Coronary artery (tissue), 2 donors: ENCODE results near the gene SNX24.
"Not testable (repeated sequence)": the region's sequence is repeated elsewhere in the genome, so short reads cannot be mapped to it uniquely, and the experiment has no call there.

Experiments used
- DNase-seq: peaks from one replicate; pipeline ENCODE4 v3.0.0-alpha.2; 2017; ENCODE audit warnings: low spot score
- H3K27ac ChIP-seq, 2 donors: fragments of 200-600 bp; sonication (generic); one replicate each; pipeline ENCODE4 v1.5.1; 2016 to 2019
- H3K4me3 ChIP-seq: fragments of 200-600 bp; sonication (generic); 2 replicates; pipeline ENCODE4 v1.5.1; 2016; ENCODE audit warnings: mild to moderate bottlenecking, moderate library complexity
- TF ChIP-seq, protein P1 (sequence below): fragments of 200-600 bp; sonication (generic); IDR thresholded peaks from one replicate; pipeline ENCODE4 v1.5.1; 2019; ENCODE audit warnings: antibody characterized with exemption

SNX24 gene

DNA sequence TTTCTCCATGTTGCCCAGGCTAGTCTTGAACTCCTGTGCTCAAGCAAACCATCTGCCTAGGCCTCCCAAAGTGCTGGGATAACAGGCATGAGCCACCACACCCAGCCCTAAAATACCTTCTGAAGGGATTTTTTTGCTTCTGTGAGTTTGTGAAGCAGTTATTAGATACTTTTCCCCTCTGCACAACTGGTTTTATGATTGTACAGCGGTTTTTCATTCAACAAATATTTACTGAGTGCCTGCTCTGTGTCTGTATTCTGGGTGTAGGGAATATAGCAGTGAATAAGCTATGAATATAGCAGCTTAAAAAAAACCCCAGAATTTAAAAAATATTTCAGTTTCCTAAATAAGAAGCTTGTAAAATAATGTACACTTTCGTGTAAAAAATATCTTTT is 2.3 kb downstream of the SNX24 start:
- H3K27ac ChIP-seq: peak overlapping the region in 1 of 2 donors; percentile 13
- DNase-seq: no peak
- TF ChIP-seq, protein P1, sequence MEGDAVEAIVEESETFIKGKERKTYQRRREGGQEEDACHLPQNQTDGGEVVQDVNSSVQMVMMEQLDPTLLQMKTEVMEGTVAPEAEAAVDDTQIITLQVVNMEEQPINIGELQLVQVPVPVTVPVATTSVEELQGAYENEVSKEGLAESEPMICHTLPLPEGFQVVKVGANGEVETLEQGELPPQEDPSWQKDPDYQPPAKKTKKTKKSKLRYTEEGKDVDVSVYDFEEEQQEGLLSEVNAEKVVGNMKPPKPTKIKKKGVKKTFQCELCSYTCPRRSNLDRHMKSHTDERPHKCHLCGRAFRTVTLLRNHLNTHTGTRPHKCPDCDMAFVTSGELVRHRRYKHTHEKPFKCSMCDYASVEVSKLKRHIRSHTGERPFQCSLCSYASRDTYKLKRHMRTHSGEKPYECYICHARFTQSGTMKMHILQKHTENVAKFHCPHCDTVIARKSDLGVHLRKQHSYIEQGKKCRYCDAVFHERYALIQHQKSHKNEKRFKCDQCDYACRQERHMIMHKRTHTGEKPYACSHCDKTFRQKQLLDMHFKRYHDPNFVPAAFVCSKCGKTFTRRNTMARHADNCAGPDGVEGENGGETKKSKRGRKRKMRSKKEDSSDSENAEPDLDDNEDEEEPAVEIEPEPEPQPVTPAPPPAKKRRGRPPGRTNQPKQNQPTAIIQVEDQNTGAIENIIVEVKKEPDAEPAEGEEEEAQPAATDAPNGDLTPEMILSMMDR: no peak
- H3K4me3 ChIP-seq: no peak overlapping the region

DNA sequence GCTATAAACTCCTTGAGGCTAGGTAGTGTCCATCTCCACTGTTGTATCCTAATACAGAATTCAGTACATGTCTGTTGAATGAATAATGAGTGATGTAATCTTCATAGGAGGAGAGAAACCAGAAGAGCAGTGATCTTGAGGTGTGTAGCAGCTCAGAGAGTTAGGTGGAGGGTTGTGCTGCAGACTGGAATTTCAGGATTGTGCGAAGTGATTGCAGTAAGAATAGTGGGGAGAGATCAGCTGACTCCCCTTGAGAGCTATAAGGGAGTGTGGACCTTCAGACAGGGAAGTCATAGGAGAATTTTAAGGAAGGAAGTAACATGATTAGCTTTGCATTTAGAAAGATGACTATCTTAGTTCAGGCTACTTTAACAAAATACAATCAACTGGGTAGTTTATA is 4.4 kb downstream of the SNX24 start:
- TF ChIP-seq, protein P1: no peak
- Histone ChIP-seq H3K4me3 (no peak overlapping the region), H3K27ac (peak overlapping the region in 1 of 2 donors; percentile 17)
- no peak for DNase-seq

DNA sequence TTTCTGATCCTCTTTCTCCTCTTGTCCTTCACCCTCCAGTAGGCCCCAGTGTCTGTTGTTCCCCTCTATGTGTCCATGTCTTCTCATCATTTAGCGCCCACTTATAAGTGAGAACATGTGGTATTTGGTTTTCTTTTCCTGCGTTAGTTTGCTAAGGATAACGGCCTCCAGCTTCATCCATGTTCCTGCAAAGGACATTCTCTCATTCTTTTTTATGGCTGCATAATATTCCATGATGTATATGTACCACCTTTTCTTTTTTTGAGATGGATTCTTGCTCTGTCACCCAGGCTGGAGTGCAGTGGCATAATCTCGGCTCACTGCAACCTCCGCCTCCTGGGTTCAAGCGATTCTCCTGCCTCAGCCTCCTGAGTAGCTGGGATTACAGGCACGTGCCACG is 12.1 kb downstream of the SNX24 start:
- not testable (repeated sequence) for DNase-seq, H3K27ac ChIP-seq, H3K4me3 ChIP-seq

DNA sequence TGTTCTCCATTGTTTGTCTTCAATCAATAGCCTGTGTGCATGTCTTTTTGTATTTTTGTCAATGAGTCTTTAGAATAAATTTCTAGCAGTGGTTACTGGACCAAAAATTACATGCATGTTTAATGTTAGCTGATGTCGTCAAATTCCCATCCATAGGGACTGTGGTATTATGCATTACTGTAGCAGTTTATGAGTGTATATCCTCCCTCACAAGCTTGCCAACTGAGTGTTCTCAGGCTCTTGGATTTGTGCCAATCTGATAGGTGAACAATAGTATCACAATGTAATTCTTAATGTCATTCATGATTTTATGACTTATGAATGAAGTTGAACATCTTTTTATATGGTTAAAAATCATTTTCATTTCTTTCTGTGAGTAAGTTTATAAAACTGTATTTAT is 13.0 kb downstream of the SNX24 start:
- TF ChIP-seq, protein P1: no peak
- DNase-seq: no peak
- Histone ChIP-seq H3K27ac (no peak overlapping the region), H3K4me3 (no peak overlapping the region)

DNA sequence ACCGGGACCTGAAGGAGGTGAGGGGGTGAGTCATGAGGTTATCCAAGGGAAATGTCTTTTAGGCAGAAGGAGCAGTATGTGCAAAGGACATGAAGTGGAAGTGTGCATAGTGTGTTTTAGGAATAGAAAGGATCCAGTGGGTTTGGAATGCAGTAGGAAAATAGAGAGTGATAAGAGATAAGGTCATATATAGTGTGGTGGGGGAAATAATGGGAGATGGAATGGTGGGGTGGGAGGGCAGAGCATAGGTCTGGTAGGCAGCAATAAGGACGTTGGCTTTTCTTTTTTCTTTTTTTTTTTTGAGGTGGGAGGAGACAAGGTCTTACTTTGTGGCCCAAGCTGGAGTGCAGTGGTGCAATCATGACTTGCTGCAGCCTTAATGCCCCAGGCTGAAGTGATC is 17.8 kb downstream of the SNX24 start:
- Histone ChIP-seq H3K4me3 (no peak overlapping the region), H3K27ac (no peak overlapping the region)
- TF ChIP-seq, protein P1: no peak
- DNase-seq: no peak

DNA sequence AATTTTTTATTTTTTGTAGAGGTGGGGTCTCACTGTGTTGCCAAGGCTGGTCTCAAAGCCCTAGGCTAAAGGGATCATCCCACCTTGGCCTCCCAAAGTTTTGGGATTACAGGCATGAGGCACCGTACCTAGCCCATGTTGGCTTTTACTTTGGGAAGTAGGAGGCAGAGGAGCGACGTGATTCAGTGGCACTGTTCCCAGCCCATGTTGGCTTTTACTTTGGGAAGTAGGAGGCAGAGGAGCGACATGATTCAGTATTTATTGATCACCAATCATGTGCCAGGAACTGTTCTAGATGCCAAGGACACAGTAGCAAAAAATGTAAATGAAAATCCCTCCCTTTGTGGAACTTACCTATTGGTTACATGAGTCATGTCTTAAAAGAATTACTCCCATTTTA is 18.3 kb downstream of the SNX24 start:
- DNase-seq: no peak
- H3K4me3 ChIP-seq: no peak overlapping the region
- TF ChIP-seq, protein P1: no peak
- H3K27ac ChIP-seq: no peak overlapping the region

DNA sequence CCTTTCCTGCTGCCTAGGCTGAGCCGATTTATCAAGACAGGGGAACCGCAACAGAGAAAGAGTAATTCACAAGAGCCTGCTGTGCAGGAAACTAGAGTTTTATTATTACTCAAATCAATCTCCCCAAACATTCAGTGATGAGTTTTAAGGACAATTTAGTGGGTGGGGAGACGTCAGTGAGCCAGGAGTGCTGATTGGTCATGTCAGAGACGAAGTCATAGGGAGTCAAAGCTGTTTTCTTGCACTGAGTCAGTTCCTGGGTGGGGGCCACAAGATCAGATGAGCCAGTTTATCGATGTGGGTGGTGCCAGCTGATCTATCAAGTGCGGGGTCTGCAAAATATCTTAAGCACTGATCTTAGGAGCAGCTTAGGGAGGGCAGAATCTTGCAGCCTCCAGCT is 19.0 kb downstream of the SNX24 start:
- DNase-seq: no peak
- TF ChIP-seq, protein P1: no peak
- Histone ChIP-seq H3K27ac (no peak overlapping the region), H3K4me3 (no peak overlapping the region)

DNA sequence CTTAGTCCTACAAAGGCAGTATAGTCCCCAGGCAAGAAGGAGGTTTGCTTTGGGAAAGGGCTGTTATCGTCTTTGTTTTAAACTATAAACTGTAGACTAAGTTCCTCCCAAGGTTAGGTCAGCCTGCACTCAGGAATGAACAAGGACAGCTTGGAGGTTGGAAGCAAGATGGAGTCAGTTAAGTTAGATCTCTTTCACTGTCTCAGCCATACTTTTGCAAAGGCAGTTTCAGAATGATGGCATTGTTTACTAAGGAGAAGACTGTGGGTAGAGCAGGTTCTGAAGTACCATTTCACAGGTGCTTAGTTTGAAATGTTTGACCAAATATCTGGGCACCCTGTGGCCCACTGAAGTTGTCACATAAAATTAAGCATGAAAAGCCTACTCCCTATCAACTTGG is 19.4 kb downstream of the SNX24 start:
- Histone ChIP-seq H3K27ac (no peak overlapping the region), H3K4me3 (no peak overlapping the region)
- TF ChIP-seq, protein P1: no peak
- DNase-seq: no peak
